ENCODE measurements around the gene TOGARAM2.

Gene TOGARAM2

GRCh38 chr2:29021886-29022285 lies 40.8 kb downstream of the TOGARAM2 start:
- DNase-seq (ENCODE audit: low spot score) = no peak

GRCh38 chr2:29022679-29023078 lies 41.6 kb downstream of the TOGARAM2 start:
- no peak for DNase-seq (ENCODE audit: low spot score)

GRCh38 chr2:29023188-29023587 lies 42.1 kb downstream of the TOGARAM2 start:
- DNase-seq (ENCODE audit: low spot score) = no peak

- DNase-seq (ENCODE audit: low spot score) = no peak
Measured at GRCh38 chr2:29024882-29025430, 43.9 kb downstream of the TOGARAM2 start.

GRCh38 chr2:29025711-29026110 lies 44.6 kb downstream of the TOGARAM2 start:
- no peak for DNase-seq (ENCODE audit: low spot score)

GRCh38 chr2:29031046-29031445 lies 49.9 kb downstream of the TOGARAM2 start:
- no peak for DNase-seq (ENCODE audit: low spot score)

- DNase-seq (ENCODE audit: low spot score) = no peak
Measured at GRCh38 chr2:29032189-29032588, 51.1 kb downstream of the TOGARAM2 start.

GRCh38 chr2:29033172-29033571 lies 52.1 kb downstream of the TOGARAM2 start:
- peak; percentile 63 for DNase-seq (ENCODE audit: low spot score)

GRCh38 chr2:29033656-29034055 lies 52.6 kb downstream of the TOGARAM2 start:
- DNase-seq (ENCODE audit: low spot score) = no peak

GRCh38 chr2:29035016-29035745 lies 54.1 kb downstream of the TOGARAM2 start:
- DNase-seq (ENCODE audit: low spot score) = no peak

GRCh38 chr2:29039718-29040480 lies 58.8 kb downstream of the TOGARAM2 start:
- no peak for DNase-seq (ENCODE audit: low spot score)

GRCh38 chr2:29040552-29040951 lies 59.5 kb downstream of the TOGARAM2 start:
- no peak for DNase-seq (ENCODE audit: low spot score)

GRCh38 chr2:29041161-29041660 lies 60.1 kb downstream of the TOGARAM2 start:
- DNase-seq (ENCODE audit: low spot score) = no peak

GRCh38 chr2:29042561-29043075 lies 61.5 kb downstream of the TOGARAM2 start:
- DNase-seq (ENCODE audit: low spot score) = no peak

GRCh38 chr2:29044459-29044858 lies 63.4 kb downstream of the TOGARAM2 start:
- no peak for DNase-seq (ENCODE audit: low spot score)

GRCh38 chr2:29046321-29046720 lies 65.2 kb downstream of the TOGARAM2 start:
- DNase-seq (ENCODE audit: low spot score) = no peak

- DNase-seq (ENCODE audit: low spot score) = no peak
Measured at GRCh38 chr2:29047083-29047845, 66.2 kb downstream of the TOGARAM2 start.

- DNase-seq (ENCODE audit: low spot score) = no peak
Measured at GRCh38 chr2:29050591-29050990, 69.5 kb downstream of the TOGARAM2 start.

- DNase-seq (ENCODE audit: low spot score) = no peak
Measured at GRCh38 chr2:29051730-29052129, 70.6 kb downstream of the TOGARAM2 start.

GRCh38 chr2:29052807-29053206 lies 71.7 kb downstream of the TOGARAM2 start:
- DNase-seq (ENCODE audit: low spot score) = no peak

GRCh38 chr2:29053223-29053622 lies 72.1 kb downstream of the TOGARAM2 start:
- DNase-seq (ENCODE audit: low spot score) = no peak
